ENCODE results near the gene FAF1. TPM values are rescaled to one million over a fixed set of nuclear protein-coding genes. Genes with fewer than 3 reads are reported as not detected.

FAF1 gene
- total RNA-seq, 2 donors from 2014 or later: 60.3 to 66.7 TPM

GRCh38 chr1:50704126-50704525 is 255.9 kb downstream of the FAF1 start:
- H3K36me3 ChIP-seq: no peaks in the 10 kb centered on the region
- H3K4me3 ChIP-seq: no peak overlapping the region
- intact Hi-C loops (cut with DNase I): loop anchor here (5.0 kb wide), 2 partner anchors 82 to 332 kb away; no protein-coding TSS in a partner anchor
- H3K9me3 ChIP-seq: no peaks in the 10 kb centered on the region
- no peaks in the 10 kb centered on the region for H3K4me1 ChIP-seq
- peak; percentile 67 for TF ChIP-seq CTCF (IDR thresholded peaks at IDR 0.05)
- DNase-seq: no peak
- no peak overlapping the region for H3K27ac ChIP-seq
- H3K9ac ChIP-seq (ENCODE audit: low read depth in 2 of 2, low read length in 2 of 2): no peak overlapping the region
- no peaks in the 10 kb centered on the region for H3K27me3 ChIP-seq

- no peak overlapping the region for H3K27ac ChIP-seq
- no peaks in the 10 kb centered on the region for H3K9me3 ChIP-seq
- no peak for DNase-seq
- no peak overlapping the region for H3K4me3 ChIP-seq
- H3K36me3 ChIP-seq: no peaks in the 10 kb centered on the region
- H3K27me3 ChIP-seq: no peaks in the 10 kb centered on the region
- intact Hi-C loops (cut with DNase I): loop anchor here (5.0 kb wide), 2 partner anchors 81 to 331 kb away; no protein-coding TSS in a partner anchor
- no peak overlapping the region for H3K9ac ChIP-seq (ENCODE audit: low read depth in 2 of 2, low read length in 2 of 2)
- no peak for TF ChIP-seq CTCF (IDR thresholded peaks at IDR 0.05)
- H3K4me1 ChIP-seq: no peaks in the 10 kb centered on the region
These were observed 256.8 kb downstream of the FAF1 start for GRCh38 chr1:50703240-50703639.

GRCh38 chr1:50702395-50702794 is 257.7 kb downstream of the FAF1 start:
- intact Hi-C loops (cut with DNase I): loop anchor here (5.0 kb wide), 2 partner anchors 80 to 330 kb away; no protein-coding TSS in a partner anchor
- H3K4me3 ChIP-seq: no peak overlapping the region
- H3K27me3 ChIP-seq: no peaks in the 10 kb centered on the region
- no peaks in the 10 kb centered on the region for H3K4me1 ChIP-seq
- DNase-seq: no peak
- no peak for TF ChIP-seq CTCF (IDR thresholded peaks at IDR 0.05)
- H3K9me3 ChIP-seq: no peaks in the 10 kb centered on the region
- H3K36me3 ChIP-seq: no peaks in the 10 kb centered on the region
- no peak overlapping the region for H3K9ac ChIP-seq (ENCODE audit: low read depth in 2 of 2, low read length in 2 of 2)
- H3K27ac ChIP-seq: no peak overlapping the region

GRCh38 chr1:50701706-50702317 is 258.3 kb downstream of the FAF1 start:
- Histone ChIP-seq H3K27ac (no peak overlapping the region), H3K9me3 (no peaks in the 10 kb centered on the region), H3K9ac (ENCODE audit: low read depth in 2 of 2, low read length in 2 of 2) (no peak overlapping the region), H3K4me3 (no peak overlapping the region), H3K36me3 (no peaks in the 10 kb centered on the region), H3K4me1 (no peaks in the 10 kb centered on the region), H3K27me3 (no peaks in the 10 kb centered on the region)
- TF ChIP-seq CTCF (IDR thresholded peaks at IDR 0.05): no peak
- intact Hi-C loops (cut with DNase I): loop anchor here (5.0 kb wide), 2 partner anchors 80 to 330 kb away; no protein-coding TSS in a partner anchor
- no peak for DNase-seq

GRCh38 chr1:50700621-50701020 is 259.4 kb downstream of the FAF1 start:
- Histone ChIP-seq H3K36me3 (no peaks in the 10 kb centered on the region), H3K9ac (ENCODE audit: low read depth in 2 of 2, low read length in 2 of 2) (no peak overlapping the region), H3K27me3 (no peaks in the 10 kb centered on the region), H3K4me1 (no peaks in the 10 kb centered on the region), H3K4me3 (no peak overlapping the region), H3K27ac (no peak overlapping the region), H3K9me3 (no peaks in the 10 kb centered on the region)
- intact Hi-C loops (cut with DNase I): loop anchor here (5.0 kb wide), 2 partner anchors 78 to 328 kb away; no protein-coding TSS in a partner anchor
- DNase-seq: no peak
- no peak for TF ChIP-seq CTCF (IDR thresholded peaks at IDR 0.05)
